DMS153 treated with DMSO at 0.1 percent for 48 hours (cell line): ENCODE results near the gene KCNIP1.

Experiments used
- DNase-seq: peaks from one replicate; lab custom pipeline; 2025; ENCODE audit not compliant: unreplicated experiment; lab: John Stamatoyannopoulos, UW

KCNIP1 gene

DNA sequence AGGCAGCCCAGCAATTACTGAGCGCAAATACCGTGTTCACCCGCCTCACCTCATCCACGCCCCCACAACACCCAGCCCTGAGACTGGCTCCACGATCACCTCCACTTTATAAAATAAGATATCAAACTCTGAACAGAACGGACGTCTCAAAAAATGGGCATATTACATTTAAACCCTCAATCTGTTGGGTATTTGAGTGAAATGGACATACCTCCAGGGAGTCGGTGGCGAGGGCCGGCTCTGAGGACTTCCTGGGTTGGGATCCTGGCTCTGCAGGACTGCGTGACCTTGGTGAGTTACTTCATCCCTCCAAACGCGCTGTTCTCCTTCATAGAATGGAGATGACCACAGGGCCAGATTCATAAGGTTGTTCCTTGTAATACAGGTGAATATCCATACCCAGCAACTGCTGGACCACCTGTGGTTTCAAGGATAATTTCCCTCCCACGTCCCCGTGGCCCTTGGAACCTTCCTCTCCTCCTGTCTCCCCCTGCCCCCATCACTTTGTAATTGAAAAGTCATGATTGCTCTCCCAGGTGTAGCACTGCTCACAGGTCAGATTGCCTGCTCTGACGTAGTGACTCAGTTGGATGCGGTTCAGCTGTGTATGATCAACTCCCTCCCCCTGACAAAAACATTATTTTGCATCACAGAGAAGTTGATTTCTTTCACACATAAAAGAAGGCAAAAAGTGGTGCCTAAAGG lies 135.6 kb downstream of the KCNIP1 start:
- DNase-seq, result no peak

DNA sequence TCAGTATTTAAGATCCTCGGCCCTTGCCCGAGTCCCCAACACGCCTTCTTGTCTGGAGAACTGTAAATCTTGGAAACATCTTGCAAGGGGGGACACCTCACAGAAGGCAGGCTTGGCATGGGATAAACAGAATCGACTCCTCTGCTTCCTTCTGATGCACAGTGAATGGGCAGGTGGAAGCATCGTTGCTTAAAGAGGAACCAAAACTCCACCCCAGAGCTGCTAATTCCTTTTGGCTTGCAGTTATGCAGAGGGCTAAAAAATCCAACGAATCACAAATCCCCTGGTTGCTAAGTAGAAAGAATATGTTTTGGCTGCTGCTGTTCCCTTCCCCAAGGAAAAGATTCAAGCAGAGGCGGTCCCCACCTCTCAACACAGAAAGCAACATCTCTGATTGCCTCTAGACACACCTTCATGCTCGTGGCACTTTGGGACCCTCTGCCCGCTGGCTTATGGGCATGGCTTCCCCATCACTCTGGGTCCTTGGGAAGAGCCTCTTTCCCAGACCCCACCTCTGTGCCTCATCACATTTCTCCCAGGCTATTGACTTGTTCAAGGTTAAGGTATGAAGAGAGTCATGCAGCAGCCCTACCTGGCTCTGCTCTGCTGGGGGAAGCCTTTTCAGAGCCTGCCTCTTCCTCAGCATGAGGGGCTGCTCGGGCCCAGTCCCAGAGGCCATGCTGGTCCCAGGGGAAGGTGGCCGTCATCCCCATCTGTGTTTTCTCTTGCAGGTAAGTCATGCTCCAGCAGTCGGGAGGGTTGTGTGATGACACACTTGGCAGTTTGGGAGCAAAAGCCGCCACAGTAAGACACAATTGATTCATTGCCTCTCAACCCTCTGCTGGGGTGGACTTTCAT lies 137.1 kb downstream of the KCNIP1 start:
- DNase-seq, result no peak

DNA sequence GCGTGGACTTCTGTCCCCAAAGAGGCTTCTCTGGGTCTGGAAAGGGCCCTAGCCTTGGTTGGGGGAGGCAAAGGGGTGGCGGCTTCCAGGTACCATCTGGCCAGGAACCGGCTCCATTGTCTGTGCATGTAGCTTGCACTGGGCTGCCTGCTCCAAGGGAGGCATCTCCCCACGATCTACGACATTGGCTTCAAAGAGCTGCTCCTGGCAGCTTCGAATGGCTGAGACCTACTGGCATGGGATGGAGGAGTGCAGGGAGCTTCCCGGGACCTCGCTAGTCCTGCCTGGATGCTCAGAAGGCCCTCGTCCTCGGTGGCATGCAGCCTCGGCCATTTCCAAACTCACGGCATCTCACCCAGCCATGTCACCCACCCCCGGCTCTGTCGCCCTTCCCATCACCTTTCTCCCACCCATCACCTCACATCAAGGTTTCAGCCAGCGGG lies 137.8 kb downstream of the KCNIP1 start:
- no peak for DNase-seq

DNA sequence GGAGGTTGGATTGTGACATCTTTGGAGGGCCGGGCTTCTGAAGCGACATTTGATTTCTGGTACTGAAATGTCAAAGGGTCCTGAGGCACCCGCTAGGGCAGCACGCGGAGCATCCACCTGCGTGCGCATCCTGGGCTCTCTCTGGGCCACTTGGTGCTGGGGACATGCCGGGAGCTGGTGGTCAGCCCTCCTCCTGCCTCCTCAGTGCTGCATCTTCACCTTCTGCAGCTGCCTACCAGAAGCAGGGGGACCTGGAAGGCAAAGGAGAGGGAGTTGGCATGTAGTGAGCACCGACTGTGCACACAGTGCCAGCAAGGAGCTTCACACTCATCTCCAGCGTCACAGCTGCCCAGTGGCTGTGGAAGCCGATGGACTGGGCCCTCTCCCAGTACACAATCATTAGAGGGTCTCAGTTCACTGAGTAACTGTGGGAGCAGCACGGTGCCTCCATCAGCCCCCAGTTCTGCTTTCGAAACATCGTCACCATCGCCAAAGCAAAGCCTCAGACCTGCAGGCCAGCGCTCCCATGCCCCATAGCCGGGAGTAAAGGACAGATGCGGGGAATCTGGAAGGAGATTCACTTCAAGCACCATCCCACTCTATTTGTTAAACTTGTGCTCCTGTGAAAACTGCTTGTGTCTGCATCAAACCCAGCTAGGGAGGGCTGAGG lies 138.4 kb downstream of the KCNIP1 start:
- DNase-seq, result no peak

DNA sequence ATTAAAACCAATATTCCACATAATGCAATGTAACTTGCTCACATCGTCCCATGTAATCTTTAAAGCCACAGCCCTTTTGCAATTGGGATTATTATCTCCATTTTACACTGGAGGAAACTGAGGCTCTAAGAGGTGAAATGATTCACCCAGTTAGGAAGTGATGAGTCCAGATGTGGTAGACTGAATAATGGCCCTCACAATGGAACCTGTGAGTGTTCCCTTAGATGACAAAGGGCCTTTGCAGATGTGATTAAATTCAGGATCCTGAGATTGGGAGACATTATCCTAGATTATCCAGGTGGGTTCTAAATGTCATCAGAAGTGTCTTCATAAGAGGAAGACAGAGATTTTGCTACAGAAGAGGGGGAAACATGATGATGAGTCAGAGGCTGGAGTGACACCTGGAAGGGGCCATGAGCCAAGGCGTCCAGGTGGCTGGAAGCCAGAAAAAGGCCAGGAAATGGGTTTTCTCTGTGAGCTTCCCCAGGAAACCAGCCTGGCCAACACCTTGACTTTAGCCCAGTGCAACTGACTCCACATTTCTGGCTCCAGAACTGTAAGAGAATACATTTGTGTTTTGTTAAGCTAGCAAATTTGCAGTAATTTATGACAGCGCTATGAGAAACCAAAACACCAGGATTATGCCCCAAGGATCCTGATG lies 139.1 kb downstream of the KCNIP1 start:
- DNase-seq, result no peak

DNA sequence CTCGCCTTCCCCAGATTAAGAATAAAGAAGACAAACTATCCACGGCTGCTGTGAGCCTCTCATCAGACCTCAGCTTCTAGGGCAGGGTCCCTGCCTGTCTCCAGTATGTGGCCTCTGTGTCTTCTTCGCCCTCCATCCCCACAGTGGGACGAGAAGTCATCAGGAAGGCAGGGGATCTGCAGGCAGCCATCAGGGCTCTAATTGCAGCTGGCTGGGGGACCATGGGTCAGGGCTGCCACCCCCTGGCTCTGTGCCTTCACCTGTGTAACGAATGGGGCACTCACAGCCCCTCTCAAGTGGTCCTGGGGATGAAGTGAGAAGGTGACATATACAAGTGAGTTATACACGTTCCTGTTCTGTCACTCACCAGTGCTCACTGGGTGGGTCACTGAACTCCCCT lies 139.8 kb downstream of the KCNIP1 start:
- DNase-seq, result no peak

DNA sequence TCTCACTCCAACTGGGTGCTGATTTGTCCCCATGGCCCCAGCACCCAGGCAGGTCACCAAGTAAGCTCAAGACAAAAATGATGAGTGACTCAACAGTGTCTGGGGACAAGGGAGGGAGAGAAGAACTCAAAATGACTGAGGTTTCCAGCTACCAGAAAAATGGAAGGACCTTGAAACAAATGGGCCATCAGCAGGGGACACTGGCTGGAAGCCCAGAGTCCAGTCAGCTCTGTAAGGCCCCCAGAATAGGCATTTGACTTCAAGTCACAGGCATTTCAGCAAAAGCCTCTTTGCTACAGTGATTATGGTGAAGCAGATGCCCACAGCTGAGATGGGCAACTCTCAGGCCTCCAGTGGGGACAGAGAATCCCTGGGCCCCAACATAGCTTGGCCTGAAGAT lies 140.7 kb downstream of the KCNIP1 start:
- DNase-seq, result no peak

DNA sequence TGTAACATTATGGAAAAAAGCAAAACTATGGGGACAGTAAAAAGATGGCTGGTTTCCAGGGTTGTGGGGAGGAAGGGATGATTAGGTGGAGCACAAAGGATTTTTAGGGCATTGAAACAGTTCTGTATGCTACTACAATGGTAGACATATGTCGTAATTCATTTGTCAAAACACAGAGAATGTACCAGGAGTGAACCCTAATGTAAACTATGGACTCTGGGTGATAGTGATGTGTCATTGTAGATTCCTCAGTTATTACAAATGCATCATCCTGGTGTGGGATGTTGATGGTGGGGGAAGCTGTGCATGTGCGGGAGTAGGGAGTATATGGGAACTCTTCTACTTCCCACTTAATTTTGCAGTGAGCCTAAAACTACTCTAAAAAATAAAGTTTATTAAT lies 144.7 kb downstream of the KCNIP1 start:
- DNase-seq, result no peak

DNA sequence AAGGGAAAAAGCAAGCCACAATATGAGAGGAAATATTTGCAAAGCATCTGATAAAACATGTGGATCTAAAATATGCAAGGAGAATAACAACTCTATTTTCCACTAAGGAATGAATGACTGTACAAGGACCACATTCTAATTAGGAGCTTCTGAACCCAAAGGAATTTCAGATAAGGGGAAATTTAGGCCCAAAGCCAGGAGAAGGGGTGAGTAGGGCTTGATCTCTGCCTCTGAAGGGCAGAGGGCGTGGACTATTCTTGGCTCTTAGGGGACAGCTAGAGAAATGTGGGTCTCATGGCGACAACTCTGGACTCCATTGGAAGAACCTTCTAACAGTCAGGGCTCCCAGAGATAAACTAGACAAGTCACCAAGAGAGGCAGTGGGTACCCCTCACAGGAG lies 147.0 kb downstream of the KCNIP1 start:
- no peak for DNase-seq

DNA sequence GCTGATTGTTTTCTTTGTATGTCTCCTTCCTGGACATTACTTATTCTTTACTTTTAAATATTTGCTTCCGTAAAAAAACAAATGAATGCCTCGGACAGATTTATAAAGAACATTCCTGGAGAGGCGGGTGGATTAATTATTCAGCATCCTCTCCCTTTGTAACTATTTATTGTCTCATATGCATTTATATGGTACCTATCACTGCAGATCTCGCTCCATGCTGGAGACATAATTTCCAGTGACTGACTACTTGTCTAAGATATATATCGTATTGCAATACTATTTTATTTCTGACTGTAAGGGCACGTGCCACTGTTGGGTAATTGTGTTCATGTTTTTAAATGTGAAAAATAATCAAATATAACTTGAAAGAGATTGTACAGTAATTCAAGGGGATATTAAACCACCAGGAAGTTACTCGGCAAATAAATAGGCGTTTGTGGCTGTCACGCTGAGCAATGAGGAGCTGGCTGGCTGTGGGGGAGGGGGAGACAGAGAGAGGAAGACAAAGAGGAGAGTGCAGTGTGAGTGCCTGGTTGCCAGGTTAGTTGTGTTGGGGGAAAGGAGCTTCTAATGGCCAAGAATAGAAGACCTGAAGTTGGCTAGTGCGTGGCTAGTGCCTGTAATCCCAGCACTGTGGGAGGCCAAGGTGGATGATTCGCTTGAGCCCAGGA lies 147.9 kb downstream of the KCNIP1 start:
- no peak for DNase-seq

DNA sequence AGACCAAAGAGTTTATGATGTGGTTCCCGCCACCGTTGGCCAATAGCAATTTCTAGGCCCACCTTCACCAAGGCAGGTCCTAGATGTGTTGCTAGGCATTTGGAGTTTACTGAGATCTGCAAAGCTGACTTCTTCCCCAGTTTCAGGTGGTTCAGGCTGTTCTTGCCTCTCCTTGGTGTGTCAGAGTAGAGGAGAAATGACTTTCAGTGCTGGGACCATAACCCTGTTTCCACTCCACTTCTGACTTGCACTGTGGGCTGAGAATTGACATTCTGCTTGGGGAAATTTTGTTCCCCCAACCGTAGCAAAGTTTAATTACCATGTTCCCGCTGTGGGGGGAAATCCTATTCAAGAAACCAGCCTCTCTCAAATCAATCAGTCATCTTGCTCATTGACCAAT lies 151.7 kb downstream of the KCNIP1 start:
- no peak for DNase-seq

DNA sequence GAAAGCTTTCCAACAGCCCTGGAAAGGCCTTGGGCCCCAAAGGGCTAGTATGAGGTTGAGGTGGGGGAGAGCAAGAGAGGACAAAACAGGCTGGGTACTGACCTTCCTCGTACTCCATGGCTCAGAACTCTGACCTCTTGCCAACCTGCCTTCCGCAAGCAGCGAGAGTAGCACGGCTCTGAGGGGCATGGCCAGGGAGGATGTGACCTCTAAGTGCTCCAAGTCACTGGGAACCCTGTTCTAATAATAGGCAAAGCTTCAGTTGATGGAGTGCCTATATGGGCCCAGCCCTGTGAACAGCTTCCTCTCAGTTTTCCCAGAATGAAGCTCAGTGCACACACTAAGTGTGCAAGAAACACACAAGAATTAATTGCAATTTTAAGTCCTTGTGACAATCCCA lies 152.1 kb downstream of the KCNIP1 start:
- DNase-seq, result no peak

DNA sequence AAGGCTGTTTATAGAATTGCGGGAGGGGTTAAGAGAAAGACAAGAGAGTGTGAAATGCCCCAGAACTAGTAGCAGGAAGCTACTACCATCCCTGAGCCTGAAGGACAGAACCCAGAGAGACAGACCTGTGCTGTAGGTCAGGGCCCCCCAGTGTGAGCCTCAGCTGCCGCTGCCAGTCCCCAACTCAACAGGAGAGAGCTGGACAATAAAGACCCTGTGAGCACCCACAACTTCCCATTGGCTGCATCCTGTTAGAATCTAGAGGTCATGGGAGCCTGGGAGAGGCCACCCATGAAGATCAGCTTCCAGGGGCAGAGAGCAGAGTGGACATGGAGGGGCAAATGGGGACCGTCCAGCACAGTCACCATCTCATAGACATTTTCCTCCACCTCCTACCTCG lies 152.5 kb downstream of the KCNIP1 start:
- no peak for DNase-seq

DNA sequence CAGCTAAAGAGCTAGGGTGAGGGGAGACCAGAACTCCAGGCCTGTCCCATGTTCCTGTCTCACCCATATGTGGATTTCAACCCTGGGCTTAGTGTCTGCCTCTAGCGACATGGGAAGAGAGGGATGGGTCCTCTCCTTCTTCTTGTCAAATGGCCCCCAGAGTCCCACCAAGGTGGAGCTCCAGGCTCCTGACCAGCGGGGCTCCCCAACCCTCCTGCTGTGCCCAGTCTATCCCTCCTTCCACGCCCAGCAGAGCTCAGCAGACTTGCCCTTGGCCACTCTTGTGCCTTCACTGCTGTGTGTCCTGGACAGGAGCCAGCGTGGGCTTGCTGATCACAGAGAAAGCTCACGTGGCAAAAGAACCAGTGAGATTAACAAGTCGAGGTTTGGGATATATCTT lies 156.7 kb downstream of the KCNIP1 start:
- no peak for DNase-seq

DNA sequence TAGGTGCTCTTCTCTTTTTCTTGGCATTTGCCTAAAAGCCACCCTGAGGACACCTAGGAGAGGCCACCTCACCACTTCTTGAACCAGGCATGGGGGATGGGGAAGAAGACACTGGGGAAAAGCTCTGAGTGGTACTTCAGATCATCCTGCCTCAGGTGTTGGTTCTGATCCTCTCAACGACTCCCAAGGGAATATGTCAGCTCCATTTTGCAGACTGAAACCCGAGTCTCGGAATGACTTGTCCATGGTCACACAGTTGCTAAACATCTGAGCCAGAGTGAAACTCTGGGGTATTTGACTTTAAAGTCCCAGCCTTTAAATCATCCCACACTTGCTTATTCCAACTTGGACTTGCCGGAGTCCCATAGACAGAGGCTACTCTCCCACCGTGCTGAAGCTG lies 159.1 kb downstream of the KCNIP1 start:
- no peak for DNase-seq

DNA sequence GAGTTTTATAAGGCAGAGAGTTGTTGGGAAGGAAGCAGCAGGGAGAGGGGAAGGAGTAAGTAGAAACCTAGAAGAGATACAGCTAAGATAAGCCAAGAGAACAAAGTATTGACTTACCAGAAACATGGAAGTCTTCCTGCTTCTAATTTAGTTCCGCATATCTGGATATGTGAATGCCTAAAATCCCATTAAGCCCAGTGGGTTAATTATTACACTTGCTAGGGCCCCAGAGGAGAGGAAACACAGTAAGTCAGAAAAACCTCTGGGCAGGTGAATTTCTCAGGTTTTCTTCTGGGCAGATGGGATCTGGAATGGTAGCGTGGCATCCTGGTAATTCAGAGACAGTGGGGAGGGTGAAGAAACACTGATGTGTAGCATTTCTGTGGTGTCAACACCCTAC lies 175.0 kb downstream of the KCNIP1 start:
- no peak for DNase-seq

DNA sequence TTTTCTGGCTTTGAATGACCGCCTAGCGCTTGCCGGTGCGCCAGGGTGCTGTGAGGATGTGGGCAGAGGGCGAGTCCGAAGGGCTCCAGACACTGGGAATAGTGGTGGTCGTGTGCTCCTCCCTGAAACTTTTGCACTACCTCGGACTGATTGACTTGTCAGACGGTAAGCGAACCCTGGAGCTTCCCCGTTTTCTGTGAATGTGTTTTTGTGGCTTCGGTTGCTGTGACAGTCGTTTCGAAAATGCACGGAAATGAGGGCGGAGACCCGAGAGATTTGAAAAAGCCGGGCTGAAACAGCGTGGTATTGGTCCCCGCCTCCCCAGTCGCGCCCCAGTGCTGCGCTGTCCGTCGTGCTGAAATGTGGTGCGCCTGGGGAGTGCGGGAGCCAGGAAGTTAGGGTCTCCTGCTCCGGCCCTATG lies 177.2 kb downstream of the KCNIP1 start:
- DNase-seq, result no peak

DNA sequence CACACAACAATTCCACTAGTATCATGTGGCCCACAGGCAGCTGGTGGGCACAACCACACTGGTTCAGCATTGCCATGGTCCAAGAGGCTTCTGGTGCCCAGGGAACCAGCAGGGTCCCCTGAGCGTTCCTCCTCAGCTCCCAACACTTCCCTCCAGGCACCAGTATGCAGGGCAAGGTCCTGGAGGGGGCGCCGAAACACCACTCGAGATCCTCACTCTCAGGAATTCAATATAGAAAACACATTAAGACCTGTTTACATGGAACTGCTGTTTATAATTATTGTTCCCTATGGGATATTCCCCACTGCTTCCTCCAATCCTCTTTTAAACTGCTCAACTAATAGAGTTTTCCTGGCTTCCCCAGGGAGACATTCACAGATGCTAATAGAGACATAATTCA lies 187.8 kb downstream of the KCNIP1 start:
- no peak for DNase-seq

DNA sequence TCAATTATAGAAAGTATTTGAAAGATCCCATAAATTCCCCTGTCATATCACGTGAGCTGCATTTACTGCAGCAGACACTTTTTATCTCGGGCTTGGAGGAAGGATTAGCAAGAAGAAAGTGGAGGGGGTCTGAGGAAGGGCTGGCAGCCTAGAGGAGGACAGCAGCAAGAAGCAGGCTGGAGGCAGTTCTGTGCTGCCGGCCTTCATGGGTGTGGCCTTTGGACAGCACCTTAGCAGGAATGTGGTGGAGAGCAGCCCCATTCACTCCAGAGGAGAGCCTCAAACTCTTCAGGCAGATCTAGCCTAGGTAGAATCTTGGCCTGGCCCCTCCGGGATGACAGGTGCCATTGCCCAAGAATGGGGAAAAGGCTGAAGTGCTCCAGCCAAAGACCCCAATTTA lies 189.9 kb downstream of the KCNIP1 start:
- no peak for DNase-seq

DNA sequence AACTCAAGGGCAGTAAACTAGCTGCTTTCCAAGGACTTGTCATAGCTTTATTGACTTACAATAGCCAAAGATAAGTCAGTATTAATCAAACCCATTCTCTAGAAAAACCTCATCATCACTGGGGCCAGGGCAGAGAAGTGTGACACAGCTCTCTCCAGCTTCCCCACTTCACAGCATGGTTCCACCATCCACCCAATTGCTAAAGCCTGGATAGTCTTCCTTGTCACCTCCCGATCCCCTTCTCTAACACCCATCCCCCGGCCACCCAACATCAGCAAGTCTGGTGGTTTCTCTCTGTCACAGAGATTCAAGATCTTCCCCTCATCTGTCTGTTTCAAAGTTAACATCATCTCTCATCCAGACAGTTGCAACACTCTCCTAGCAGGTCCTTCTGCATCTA lies 191.1 kb downstream of the KCNIP1 start:
- no peak for DNase-seq

DNA sequence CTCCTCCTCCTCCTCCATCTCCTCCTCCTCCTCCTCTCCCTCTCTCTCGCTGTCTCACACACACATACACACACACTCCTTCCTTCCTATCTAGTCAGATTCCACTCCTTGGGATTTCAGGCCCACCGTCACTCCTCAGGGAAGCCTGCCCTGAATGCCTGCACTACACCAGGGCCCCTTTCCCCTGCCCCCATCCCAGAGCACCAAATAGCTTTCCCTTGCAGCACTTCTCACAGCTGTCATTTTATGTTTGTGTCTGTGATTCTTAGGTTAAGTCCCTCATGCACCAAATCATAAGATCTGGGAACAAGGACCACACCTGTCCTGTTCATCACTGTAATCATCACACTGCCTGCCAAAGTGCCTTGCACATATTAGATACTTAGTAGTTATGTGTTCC lies 193.2 kb downstream of the KCNIP1 start:
- DNase-seq, result no peak
